HPDE6-E6E7 (cell line): ENCODE data around the gene CCL22.

Experiments used
- DNase-seq: peaks from one replicate; pipeline ENCODE4 v3.0.0; 2011; ENCODE audit warnings: missing footprints; ENCODE audit errors: extremely low spot score

The CCL22 gene

DNA sequence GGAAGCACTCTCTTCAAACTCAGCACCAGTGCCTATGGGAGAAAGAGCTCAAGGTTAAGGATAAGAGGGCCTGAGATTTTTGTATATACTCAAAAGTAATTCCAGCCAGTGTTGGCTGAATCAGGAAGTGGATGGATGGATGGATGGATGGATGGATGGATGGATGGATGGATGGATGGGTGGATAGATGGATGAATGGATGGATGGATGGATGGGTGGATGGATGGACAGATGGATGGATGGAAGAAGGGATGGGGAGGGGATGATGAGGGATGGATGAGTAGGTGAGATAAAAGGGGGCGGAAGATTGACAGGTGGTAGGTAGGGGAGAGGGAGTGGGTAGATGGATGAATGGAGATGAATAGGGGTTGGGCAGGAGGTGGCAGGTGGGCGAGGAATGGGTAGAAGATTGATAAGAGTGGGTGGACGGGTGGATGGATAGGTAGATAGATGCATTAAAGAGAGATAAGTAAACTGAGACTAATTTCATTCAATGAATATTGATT, 17.8 kb downstream of the CCL22 start:
- DNase-seq: no peak

- peak; percentile 68 for DNase-seq
Observed at GRCh38 chr16:57377080-57377841, 18.7 kb downstream of the CCL22 start.

DNA sequence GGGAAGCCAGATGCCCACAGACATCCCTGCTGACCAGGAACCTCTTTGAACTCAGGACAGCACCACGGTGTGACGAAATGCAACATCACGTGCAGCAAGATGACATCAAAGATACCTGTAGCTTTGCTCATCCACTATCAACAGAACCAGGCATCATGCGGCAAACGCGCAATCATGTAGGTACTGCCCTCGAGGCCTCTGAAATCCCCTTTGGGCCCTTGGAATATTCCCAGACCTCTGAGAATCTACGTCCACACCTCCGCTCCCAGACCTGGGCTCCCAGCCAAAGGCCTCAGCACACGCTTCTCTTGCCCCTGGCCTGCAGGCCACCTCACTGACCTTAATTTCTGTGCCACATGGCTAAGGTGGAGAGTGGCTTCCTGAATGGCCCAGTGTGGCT, 21.0 kb downstream of the CCL22 start:
- no peak for DNase-seq

GRCh38 chr16:57380671-57381462, 22.3 kb downstream of the CCL22 start:
- DNase-seq: no peak

- DNase-seq: no peak
Observed at GRCh38 chr16:57381791-57382534, 23.4 kb downstream of the CCL22 start.

- DNase-seq: no peak
Observed at GRCh38 chr16:57382535-57383275, 24.1 kb downstream of the CCL22 start.

DNA sequence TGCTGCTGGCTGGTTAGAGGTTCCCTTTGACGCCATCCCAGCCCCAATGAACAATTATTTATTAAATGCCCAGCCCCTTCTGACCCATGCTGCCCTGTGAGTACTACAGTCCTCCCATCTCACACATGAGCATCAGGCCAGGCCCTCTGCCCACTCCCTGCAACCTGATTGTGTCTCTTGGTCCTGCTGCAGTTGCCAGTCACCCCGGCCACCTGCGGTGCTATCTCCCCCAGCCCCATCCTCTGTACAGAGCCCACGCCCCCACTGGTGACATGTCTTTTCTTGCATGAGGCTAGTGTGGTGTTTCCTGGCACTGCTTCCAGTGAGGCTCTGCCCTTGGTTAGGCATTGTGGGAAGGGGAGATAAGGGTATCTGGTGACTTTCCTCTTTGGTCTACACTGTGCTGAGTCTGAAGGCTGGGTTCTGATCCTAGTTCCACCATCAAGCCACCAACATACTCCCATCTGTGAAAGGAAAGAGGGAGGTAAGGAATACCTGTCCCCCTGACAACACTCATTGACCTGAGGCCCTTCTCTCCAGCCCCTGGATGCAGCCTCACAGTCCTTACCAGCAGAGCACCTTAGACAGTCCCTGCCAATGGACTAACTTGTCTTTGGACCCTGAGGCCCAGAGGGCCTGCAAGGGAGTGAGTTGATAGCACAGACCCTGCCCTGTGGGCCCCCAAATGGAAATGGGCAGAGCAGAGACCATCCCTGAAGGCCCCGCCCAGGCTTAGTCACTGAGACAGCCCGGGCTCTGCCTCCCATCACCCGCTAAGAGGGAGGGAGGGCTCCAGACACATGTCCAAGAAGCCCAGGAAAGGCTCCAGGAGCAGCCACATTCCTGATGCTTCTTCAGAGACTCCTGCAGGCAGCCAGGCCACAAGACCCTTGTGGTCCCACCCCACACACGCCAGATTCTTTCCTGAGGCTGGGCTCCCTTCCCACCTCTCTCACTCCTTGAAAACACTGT, 25.0 kb downstream of the CCL22 start:
- peak; percentile 61 for DNase-seq

GRCh38 chr16:57384248-57385070, 25.9 kb downstream of the CCL22 start:
- DNase-seq: no peak

GRCh38 chr16:57385083-57385482, 26.5 kb downstream of the CCL22 start:
- no peak for DNase-seq

GRCh38 chr16:57386381-57386951, 27.9 kb downstream of the CCL22 start:
- DNase-seq: no peak

GRCh38 chr16:57387598-57388354, 29.2 kb downstream of the CCL22 start:
- DNase-seq: no peak

DNA sequence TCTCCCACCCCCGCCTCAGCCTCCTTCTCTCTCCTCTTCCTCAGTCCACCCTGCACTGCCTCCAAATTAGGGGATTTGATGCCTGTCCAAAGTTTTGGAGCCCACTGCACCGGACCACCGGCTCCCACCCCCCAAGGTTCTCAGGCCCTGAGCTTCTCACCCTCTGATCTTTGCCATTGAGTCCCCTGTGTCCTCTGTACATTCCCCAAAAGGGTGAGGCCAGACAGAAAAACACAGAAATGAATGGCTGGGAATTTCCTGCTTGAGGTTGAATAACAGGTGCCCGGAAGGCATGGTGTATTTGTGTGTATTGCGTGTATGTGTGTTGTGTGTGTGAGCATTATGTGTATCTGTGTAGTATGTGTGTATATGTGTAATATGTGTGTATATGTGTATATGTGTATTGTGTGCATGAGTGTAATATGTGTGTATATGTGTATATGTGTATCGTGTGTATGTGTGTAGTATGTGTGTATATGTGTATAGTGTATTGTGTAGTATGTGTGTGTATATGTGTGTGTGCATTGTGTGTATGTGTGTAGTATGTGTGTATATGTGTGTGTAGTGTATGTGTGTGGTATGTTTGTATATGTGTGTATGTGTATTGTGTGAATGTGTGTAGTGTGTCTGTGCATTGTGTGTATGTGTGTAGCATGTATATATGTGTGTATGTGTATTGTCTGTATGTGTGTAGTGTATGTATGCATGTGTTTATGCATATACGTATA, 29.9 kb downstream of the CCL22 start:
- no peak for DNase-seq

- DNase-seq: no peak
Observed at GRCh38 chr16:57389087-57389468, 30.5 kb downstream of the CCL22 start.

DNA sequence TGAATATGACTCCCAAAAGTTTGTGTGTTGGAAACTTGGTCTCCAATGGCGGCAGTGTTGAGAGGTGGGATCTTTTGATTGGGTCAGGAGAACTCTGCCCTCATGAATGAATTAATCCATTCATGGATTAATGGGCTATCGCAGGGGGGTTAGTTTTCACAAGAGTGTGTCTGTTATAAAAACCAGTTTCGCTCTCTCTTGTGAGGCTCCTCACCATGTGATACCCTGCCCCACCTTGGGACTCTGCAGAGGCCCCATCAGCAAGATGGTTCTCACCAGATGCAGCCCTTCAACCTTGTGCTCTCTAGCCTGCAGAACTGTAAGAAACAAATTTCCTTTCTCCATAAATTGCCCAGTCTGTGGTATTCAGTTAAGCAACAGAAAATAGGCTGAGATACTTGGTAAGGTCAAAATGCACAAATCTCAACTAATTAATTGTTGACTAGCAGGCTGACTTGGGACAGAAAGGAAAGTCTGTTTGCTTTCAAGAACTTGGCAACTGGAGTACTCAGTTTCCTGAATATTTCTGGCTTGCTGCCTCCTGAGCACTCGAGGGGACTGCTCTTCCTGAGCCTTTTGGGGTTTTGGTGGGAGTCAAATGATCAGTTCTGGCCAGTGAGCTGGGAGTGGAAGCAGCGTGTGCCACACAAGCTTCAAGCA, 32.2 kb downstream of the CCL22 start:
- DNase-seq: no peak

DNA sequence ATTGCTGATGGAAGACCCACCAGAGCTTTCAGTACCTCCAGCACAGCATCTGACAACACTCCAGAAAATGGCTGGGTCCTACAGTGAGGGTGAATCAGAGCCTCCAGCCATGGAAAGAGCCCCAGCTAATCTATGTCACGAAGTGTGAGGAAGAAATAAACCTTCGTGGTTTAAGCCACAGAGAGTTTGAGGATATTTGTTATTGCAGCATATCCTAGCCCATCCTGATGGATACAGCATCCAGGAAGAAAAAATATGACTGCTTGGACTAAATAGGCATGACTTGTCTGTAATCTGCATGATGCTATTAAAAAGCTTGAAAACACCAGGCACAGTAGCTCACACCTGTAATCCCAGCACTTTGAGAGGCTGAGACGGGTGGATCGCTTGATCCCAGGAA, 32.7 kb downstream of the CCL22 start:
- DNase-seq: no peak

- no peak for DNase-seq
Observed at GRCh38 chr16:57391708-57392107, 33.1 kb downstream of the CCL22 start.

GRCh38 chr16:57392694-57393093, 34.1 kb downstream of the CCL22 start:
- peak; percentile 87 for DNase-seq
